Suprapubic skin (tissue), 3 donors: ENCODE results near the gene TIAM1.

ENCODE experiments used
- POLR2A ChIP-seq, 2 donors: fragments of 450-650 bp; IDR thresholded peaks; one replicate each; pipeline ENCODE4 v1.6.1; 2017; ENCODE audit warnings: antibody characterized with exemption in 2 of 2, mild to moderate bottlenecking in 2 of 2, moderate library complexity in 2 of 2
- TF ChIP-seq, protein P1 (sequence below), 2 donors: fragments of 200-600 bp in 1 of 2; fragments of 450-650 bp in 1 of 2; sonication (generic) in 1 of 2; IDR thresholded peaks; one replicate each; pipeline ENCODE4 v1.5.1; 2016 to 2019; ENCODE audit warnings: antibody characterized with exemption in 2 of 2, mild to moderate bottlenecking in 1 of 2, moderate library complexity in 1 of 2

DNA sequence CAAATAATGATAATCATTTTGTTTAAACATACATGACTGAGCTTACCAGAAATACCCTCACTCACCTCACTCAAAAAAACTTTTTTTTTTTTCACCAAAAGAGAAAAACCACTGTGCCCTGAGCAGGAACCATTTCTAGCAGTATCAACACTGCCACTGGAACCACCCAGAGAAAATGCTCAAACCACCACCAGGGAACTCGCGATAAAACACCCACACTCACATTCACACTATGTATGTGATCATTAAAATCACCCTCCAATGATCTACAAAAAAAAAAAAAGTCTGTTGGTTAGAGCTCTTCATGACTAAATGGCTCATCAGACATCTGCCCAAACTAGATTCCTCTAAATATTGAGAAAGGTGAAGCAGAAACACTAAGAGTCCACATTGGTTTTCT is 11.5 kb downstream of the TIAM1 start:
- TF ChIP-seq, protein P1, sequence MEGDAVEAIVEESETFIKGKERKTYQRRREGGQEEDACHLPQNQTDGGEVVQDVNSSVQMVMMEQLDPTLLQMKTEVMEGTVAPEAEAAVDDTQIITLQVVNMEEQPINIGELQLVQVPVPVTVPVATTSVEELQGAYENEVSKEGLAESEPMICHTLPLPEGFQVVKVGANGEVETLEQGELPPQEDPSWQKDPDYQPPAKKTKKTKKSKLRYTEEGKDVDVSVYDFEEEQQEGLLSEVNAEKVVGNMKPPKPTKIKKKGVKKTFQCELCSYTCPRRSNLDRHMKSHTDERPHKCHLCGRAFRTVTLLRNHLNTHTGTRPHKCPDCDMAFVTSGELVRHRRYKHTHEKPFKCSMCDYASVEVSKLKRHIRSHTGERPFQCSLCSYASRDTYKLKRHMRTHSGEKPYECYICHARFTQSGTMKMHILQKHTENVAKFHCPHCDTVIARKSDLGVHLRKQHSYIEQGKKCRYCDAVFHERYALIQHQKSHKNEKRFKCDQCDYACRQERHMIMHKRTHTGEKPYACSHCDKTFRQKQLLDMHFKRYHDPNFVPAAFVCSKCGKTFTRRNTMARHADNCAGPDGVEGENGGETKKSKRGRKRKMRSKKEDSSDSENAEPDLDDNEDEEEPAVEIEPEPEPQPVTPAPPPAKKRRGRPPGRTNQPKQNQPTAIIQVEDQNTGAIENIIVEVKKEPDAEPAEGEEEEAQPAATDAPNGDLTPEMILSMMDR (IDR thresholded peaks at IDR 0.05) = no peak
- no peak for TF ChIP-seq POLR2A (IDR thresholded peaks at IDR 0.05)
